ENCODE data around the gene GLDC.

GLDC gene

GRCh38 chr9:6501526-6502210 lies 143.9 kb downstream of the GLDC start:
- DNase-seq: no peak

GRCh38 chr9:6498982-6499381 lies 146.5 kb downstream of the GLDC start:
- peak; percentile 61 for DNase-seq

DNA sequence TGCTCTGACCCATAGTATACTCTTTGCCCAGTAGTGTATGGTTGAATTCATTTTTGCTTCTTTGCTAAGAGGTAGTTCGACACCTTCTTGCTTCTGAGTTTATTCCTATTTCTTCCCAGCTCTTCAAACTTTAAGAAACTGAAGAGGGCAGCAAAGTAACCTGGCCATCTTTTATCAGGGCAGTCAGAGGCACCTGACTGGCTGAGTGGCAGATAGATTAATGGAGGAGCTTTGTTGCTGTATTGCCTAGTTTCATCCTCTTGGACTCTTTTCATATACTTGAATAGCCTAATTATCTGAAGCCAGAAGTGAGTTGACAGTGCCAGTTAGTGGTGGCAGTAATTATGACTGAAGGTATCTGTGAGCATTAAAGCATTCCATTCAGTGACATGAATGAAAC lies 150.1 kb downstream of the GLDC start:
- DNase-seq: no peak

DNA sequence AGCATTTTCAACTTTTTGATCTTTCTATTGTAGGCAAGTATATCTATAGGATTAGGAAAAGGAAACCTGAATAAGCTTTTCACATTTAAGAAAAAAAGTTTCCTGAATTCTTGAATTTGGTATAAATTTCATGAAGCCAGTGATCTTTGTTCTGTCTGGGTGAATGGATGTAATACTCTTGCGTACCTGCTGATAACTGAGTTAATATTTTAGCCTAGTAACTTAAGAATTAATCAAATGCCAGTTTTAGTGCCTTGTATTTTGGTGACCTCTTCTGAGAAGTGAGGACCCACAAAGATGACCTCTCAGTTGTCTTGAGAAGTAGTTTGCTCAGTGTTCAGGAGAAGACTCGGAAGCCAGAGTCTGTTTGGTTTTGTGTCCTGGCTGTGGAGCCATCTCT lies 154.7 kb downstream of the GLDC start:
- no peak for DNase-seq

DNA sequence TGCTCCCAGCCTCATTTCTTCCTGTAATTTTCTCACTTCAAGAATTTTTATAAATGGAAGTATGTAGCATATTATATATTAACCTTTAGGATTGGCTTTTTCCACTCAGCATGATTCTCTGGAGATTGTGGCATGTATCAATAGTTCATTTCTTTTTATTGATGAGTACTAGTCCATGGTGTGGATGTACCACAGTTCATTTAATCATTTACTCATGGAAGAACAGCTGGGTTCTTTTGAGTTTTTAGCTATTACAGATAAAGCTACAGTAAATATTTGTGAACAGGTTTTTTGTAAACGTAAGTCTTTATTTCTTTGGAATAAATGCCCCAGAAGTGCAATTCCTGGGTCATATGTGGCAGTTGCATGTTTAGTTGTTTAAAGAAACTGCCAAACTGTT lies 156.4 kb downstream of the GLDC start:
- DNase-seq: no peak

DNA sequence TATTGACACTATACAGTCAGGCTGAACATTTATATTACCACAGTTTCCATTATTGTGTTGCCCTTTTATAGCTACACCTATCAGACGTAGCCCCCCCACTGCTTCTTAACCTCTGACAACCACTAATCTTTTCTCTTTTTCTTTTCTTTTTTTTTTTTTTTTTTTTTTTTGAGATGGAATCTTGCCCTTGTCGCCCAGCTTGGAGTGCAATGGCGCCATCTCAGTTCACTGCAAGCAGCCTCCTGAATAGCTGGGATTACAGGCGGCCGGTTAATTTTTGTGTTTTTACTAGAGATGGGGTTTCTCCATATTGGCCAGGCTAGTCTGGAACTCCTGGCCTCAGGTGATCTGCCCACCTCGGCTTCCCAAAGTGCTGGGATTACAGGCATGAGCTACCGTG lies 157.1 kb downstream of the GLDC start:
- DNase-seq: no peak

GRCh38 chr9:6484210-6484609 lies 161.3 kb downstream of the GLDC start:
- no peak for DNase-seq
